B cell (primary cell): ENCODE data around the gene AMZ2.
"Not testable (repeated sequence)": the region's sequence is repeated elsewhere in the genome, so short reads cannot be mapped to it uniquely, and the experiment has no call there.

Experiments used
- EZH2 ChIP-seq: IDR thresholded peaks from 2 replicates; pipeline ENCODE4 v1.6.1; 2012; ENCODE audit warnings: borderline replicate concordance, low read depth, mild to moderate bottlenecking, moderate library complexity, low read length; ENCODE audit not compliant: insufficient read depth, poor library complexity, severe bottlenecking
- TF ChIP-seq, protein P1 (sequence below): fragments of 200-600 bp; IDR thresholded peaks from one replicate; pipeline ENCODE4 v1.8.0; 2022; ENCODE audit warnings: antibody characterized with exemption, mild to moderate bottlenecking

DNA sequence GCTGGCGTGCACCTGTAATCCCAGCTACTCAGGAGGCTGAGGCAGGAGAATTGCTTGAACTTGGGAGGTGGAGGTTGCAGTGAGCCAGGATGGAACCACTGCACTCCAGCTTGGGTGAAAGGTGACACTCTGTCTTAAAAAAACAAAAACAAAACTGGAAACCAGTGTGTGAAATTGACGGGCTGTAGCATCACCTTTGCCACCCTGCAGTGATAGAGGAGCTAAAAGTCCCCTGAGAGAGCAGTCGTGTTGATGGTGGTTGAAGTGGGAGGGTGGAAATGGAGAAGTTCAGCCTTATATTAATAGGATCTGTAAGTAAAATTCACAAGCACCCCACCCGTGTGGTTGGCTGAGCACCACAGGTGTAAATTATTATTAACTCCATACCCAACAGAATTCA lies 22.8 kb upstream of the AMZ2 start:
- TF ChIP-seq, protein P1, sequence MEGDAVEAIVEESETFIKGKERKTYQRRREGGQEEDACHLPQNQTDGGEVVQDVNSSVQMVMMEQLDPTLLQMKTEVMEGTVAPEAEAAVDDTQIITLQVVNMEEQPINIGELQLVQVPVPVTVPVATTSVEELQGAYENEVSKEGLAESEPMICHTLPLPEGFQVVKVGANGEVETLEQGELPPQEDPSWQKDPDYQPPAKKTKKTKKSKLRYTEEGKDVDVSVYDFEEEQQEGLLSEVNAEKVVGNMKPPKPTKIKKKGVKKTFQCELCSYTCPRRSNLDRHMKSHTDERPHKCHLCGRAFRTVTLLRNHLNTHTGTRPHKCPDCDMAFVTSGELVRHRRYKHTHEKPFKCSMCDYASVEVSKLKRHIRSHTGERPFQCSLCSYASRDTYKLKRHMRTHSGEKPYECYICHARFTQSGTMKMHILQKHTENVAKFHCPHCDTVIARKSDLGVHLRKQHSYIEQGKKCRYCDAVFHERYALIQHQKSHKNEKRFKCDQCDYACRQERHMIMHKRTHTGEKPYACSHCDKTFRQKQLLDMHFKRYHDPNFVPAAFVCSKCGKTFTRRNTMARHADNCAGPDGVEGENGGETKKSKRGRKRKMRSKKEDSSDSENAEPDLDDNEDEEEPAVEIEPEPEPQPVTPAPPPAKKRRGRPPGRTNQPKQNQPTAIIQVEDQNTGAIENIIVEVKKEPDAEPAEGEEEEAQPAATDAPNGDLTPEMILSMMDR: not testable (repeated sequence)
- not testable (repeated sequence) for TF ChIP-seq EZH2
